Measurements from ENCODE around the gene SPDYC.

SPDYC gene

DNA sequence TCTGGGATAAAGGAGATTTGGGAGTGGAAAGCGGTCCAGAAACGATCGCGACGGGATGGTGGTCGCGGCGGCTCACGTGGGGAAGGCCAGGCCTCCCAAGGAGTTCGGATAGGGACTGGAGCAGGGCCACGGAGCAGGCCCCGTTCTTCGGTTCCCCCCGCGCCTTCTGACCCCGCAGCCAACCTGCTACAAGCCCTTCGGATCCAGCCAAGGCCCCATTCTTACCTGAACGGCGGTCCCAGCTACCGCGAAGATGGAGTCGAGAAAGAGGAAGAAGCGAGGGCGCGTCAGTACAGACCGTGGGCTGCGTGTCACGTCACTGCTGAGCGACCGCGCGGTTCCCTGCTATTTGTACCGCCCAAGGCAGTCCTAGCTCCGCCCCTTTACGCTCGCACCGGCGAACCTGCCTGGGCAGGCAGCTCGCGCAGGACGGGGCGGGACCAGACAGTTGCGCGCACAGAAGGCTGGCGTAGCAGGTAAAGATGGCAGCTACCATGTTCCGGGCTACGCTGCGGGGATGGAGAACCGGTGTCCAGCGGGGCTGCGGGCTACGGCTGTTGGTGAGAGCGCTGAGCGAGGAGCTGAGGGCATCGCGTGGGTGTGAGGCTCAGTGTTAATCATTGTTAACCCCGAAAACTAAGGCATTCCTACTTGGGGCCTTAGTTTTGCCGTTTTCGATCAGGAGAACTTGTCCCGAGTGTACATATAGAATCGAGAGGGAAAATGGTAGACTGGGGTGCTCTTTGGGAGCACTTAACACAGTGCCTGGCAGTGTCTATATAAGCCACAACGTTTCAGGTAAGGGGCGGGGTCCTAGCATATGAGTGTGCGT is 48.0 kb upstream of the SPDYC start, which contains the start of the genes FAU and MRPL49:
Gene FAU, minus strand, starts transcription at position 270 of the 832 bp plus-strand sequence. CDS start 321 bp downstream, outside the sequence.
Gene MRPL49, plus strand, starts transcription at position 457 of the 832 bp plus-strand sequence. Its CDS starts 26 bp downstream, at position 483.
- no peaks in the 10 kb centered on the region for H4K20me1 ChIP-seq (ENCODE audit: insufficient read depth, low read length)
- peak within 1 kb of the TSS; percentile 72 for H3K27ac ChIP-seq (ENCODE audit: low read depth, low read length, poor library complexity, severe bottlenecking)
- no peaks in the 10 kb centered on the region for H3K9me3 ChIP-seq (ENCODE audit: low read length)
- H3K79me2 ChIP-seq (ENCODE audit: insufficient read depth, low read length): peaks cover 19% of the 10 kb centered on the region
- H3K4me3 ChIP-seq (ENCODE audit: low read depth, low read length, poor library complexity, severe bottlenecking): peak within 1 kb of the TSS; percentile 87
- peaks cover 14% of the 10 kb centered on the region; the same call in 1 of the 2 replicates for H3F3A ChIP-seq (ENCODE audit: insufficient read depth, low read length)
- H3K9me2 ChIP-seq (ENCODE audit: low read depth, low read length): no peaks in the 10 kb centered on the region
- TF ChIP-seq EZH2 (IDR thresholded peaks at IDR 0.05; ENCODE audit: borderline replicate concordance, low read length): no peak
- no peak within 1 kb of the TSS for H2AFZ ChIP-seq (ENCODE audit: low read length)
- peak within 1 kb of the TSS; percentile 75 for H3K4me2 ChIP-seq (ENCODE audit: low read length)
- no peaks in the 10 kb centered on the region for H3K27me3 ChIP-seq (ENCODE audit: insufficient read depth, low read length)
- peaks cover 36% of the 10 kb centered on the region for H3K4me1 ChIP-seq (ENCODE audit: insufficient read depth, low read length, severe bottlenecking)
- H3K9ac ChIP-seq (ENCODE audit: low read length): peak within 1 kb of the TSS; percentile 96
- peaks cover 73% of the 10 kb centered on the region for H3K36me3 ChIP-seq (ENCODE audit: insufficient read depth, low read length)

GRCh38 chr11:65124480-65125196 is 45.4 kb upstream of the SPDYC start:
- Histone ChIP-seq H3K9me2 (ENCODE audit: low read depth, low read length) (no peaks in the 10 kb centered on the region), H3F3A (ENCODE audit: insufficient read depth, low read length) (peaks cover 23% of the 10 kb centered on the region; the same call in 1 of the 2 replicates), H3K36me3 (ENCODE audit: insufficient read depth, low read length) (peaks cover 81% of the 10 kb centered on the region), H3K4me1 (ENCODE audit: insufficient read depth, low read length, severe bottlenecking) (peaks cover 31% of the 10 kb centered on the region), H3K27ac (ENCODE audit: low read depth, low read length, poor library complexity, severe bottlenecking) (peak overlapping the region; percentile 11), H4K20me1 (ENCODE audit: insufficient read depth, low read length) (no peaks in the 10 kb centered on the region), H3K79me2 (ENCODE audit: insufficient read depth, low read length) (peaks cover 19% of the 10 kb centered on the region), H3K27me3 (ENCODE audit: insufficient read depth, low read length) (no peaks in the 10 kb centered on the region), H3K4me2 (ENCODE audit: low read length) (no peak overlapping the region), H3K9me3 (ENCODE audit: low read length) (no peaks in the 10 kb centered on the region), H2AFZ (ENCODE audit: low read length) (no peak overlapping the region), H3K4me3 (ENCODE audit: low read depth, low read length, poor library complexity, severe bottlenecking) (no peak overlapping the region), H3K9ac (ENCODE audit: low read length) (no peak overlapping the region)
- TF ChIP-seq, protein P1, sequence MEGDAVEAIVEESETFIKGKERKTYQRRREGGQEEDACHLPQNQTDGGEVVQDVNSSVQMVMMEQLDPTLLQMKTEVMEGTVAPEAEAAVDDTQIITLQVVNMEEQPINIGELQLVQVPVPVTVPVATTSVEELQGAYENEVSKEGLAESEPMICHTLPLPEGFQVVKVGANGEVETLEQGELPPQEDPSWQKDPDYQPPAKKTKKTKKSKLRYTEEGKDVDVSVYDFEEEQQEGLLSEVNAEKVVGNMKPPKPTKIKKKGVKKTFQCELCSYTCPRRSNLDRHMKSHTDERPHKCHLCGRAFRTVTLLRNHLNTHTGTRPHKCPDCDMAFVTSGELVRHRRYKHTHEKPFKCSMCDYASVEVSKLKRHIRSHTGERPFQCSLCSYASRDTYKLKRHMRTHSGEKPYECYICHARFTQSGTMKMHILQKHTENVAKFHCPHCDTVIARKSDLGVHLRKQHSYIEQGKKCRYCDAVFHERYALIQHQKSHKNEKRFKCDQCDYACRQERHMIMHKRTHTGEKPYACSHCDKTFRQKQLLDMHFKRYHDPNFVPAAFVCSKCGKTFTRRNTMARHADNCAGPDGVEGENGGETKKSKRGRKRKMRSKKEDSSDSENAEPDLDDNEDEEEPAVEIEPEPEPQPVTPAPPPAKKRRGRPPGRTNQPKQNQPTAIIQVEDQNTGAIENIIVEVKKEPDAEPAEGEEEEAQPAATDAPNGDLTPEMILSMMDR (IDR thresholded peaks at IDR 0.05; ENCODE audit: low read length): no peak
- no peak for TF ChIP-seq EZH2 (IDR thresholded peaks at IDR 0.05; ENCODE audit: borderline replicate concordance, low read length)

DNA sequence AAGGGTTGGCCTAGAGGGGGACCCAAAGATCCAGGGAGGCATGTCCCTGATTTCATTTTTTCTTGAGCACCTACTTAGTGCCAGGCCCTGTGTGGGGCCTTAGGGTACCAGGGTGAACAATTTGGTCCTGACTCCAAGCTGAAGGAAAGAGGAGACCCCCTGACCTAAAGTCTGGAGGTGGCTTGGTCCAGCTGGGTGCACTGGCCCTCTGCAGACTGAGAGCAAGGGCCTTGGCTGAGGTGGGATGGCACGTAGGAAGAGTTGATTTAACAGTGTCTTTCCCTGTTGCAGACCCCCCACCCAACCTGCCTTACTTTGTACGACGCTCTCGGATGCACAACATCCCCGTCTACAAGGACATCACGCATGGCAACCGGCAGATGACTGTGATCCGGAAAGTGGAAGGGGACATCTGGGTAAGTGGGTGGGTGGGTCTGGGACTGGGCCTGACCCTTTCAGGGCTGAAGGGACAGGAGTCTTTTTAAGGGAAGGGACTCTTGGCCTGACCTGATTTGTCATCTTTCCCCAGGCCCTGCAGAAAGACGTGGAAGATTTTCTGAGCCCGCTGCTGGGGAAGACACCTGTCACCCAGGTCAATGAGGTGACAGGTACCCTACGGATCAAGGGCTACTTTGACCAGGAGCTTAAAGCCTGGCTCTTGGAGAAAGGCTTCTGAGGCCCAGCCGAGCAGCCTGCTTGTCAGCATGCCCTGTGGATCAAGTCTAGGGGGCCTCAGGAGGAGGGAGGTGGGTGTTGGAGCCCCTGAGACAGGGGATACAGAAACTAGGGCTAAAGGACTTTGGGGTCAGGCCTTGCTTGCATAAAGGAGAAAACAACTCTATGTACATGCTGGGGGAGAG is 44.6 kb upstream of the SPDYC start:
- Histone ChIP-seq H3K4me2 (ENCODE audit: low read length) (no peak overlapping the region), H2AFZ (ENCODE audit: low read length) (no peak overlapping the region), H3K4me1 (ENCODE audit: insufficient read depth, low read length, severe bottlenecking) (peaks cover 29% of the 10 kb centered on the region), H3K27me3 (ENCODE audit: insufficient read depth, low read length) (no peaks in the 10 kb centered on the region), H3K9me2 (ENCODE audit: low read depth, low read length) (no peaks in the 10 kb centered on the region), H3K27ac (ENCODE audit: low read depth, low read length, poor library complexity, severe bottlenecking) (no peak overlapping the region), H3K79me2 (ENCODE audit: insufficient read depth, low read length) (peaks cover 19% of the 10 kb centered on the region), H4K20me1 (ENCODE audit: insufficient read depth, low read length) (no peaks in the 10 kb centered on the region), H3K4me3 (ENCODE audit: low read depth, low read length, poor library complexity, severe bottlenecking) (no peak overlapping the region), H3K36me3 (ENCODE audit: insufficient read depth, low read length) (peaks cover 81% of the 10 kb centered on the region), H3K9ac (ENCODE audit: low read length) (no peak overlapping the region), H3K9me3 (ENCODE audit: low read length) (no peaks in the 10 kb centered on the region), H3F3A (ENCODE audit: insufficient read depth, low read length) (peaks cover 23% of the 10 kb centered on the region; the same call in 1 of the 2 replicates)
- no peak for TF ChIP-seq EZH2 (IDR thresholded peaks at IDR 0.05; ENCODE audit: borderline replicate concordance, low read length)
- TF ChIP-seq, protein P1 (IDR thresholded peaks at IDR 0.05; ENCODE audit: low read length): no peak

Measured in OCI-LY1 (cell line).